ENCODE results near the gene ZNG1F. TPM values are rescaled to one million over a fixed set of nuclear protein-coding genes. Genes with fewer than 3 reads are reported as not detected.
"Not testable (repeated sequence)": the region's sequence is repeated elsewhere in the genome, so short reads cannot be mapped to it uniquely, and the experiment has no call there.

Gene ZNG1F
- total and polyA plus RNA-seq, 2 of the 4 experiments (the other 2 are of a cell fraction): 3.4 to 6.5 TPM

GRCh38 chr9:41125936-41126335 is 63.2 kb downstream of the ZNG1F start:
- H3K4me1 ChIP-seq (ENCODE audit: control insufficient read depth, insufficient read depth, low read length); dilution Hi-C loops (cut with HindIII; ENCODE audit: low sequenced_read_pairs, unreplicated experiment); H3K14ac ChIP-seq (replicated peaks; ENCODE audit: low read depth, low read length); H3K4ac ChIP-seq (ENCODE audit: low read depth, low read length); BruUV-seq (replicated peaks); H3K18ac ChIP-seq (ENCODE audit: low read depth, low read length); intact Hi-C loops (cut with micrococcal nuclease); H2AFZ ChIP-seq (replicated peaks; ENCODE audit: low read length, poor library complexity); H3K36me3 ChIP-seq (ENCODE audit: control insufficient read depth, insufficient read depth, low read length); CTCF ChIA-PET; H2BK20ac ChIP-seq (ENCODE audit: low read depth, low read length); H3K4me2 ChIP-seq (ENCODE audit: low read depth, low read length); in situ Hi-C loops (cut with MboI; ENCODE audit: low sequenced_read_pairs); H4K20me1 ChIP-seq (ENCODE audit: insufficient read depth, low read length); H3K56ac ChIP-seq (ENCODE audit: extremely low read depth, insufficient read depth, low read length); H2BK5ac ChIP-seq (ENCODE audit: low read depth, low read length, poor library complexity, severe bottlenecking); H3K9me3 ChIP-seq (ENCODE audit: control insufficient read depth, insufficient read depth, low read length); H2BK120ac ChIP-seq (ENCODE audit: low read depth, low read length); H2AK5ac ChIP-seq (ENCODE audit: low read depth, low read length); ATAC-seq (ENCODE audit: low read depth); H3K23ac ChIP-seq (ENCODE audit: low read depth, low read length); H3K9me1 ChIP-seq (ENCODE audit: insufficient read depth, low read length); H4K5ac ChIP-seq (ENCODE audit: low read depth, low read length); POLR2A ChIA-PET (ENCODE audit: unreplicated experiment); H2AK9ac ChIP-seq (replicated peaks; ENCODE audit: low read depth, low read length, poor library complexity); H3K27ac ChIP-seq (ENCODE audit: insufficient read depth, low read length); H3K9ac ChIP-seq (ENCODE audit: low read depth, low read length); H4K8ac ChIP-seq (ENCODE audit: low read depth in 2 of 2, low read length in 2 of 2); H4K91ac ChIP-seq (ENCODE audit: insufficient read depth, low read depth, low read length); H3K79me1 ChIP-seq (ENCODE audit: low read depth in 1 of 2, low read length in 2 of 2); H2BK15ac ChIP-seq (ENCODE audit: low read depth, low read length); H3K4me3 ChIP-seq (ENCODE audit: insufficient read depth, low read depth, low read length); DNase-seq; H3K27me3 ChIP-seq (ENCODE audit: control insufficient read depth, insufficient read depth, low read length): not testable (repeated sequence)
- no CpG with 5 or more reads among the region's 3 CpGs for WGBS, 2 experiments (ENCODE audit: extremely low coverage in 2 of 2, insufficient read length in 1 of 2)

DNA sequence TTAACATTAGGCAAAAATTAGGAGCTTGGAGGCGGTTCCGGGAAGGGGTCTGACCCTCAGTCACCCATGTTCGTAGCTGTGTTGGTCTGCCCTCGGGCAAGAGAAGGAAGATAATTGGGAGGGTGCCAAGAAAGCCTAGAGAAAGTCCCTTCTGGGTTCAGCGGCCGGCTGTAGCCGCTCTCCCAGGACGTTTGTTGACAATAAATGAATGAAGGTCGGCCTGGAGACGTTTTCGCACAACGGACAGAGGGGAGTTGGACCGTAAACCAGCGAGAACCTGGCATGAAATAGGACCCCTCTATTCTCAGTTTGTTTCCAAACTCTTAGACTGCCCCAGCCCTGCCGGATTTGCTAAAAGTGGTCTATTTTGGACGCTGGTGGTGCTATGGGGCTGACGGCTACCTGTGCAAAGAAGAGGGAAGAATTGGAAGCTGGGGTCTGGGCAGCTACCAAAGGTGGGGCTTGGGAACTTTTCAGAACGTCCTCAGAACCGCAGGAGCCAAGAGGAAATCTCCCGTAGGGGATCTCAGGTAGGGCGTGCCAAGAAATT is 63.9 kb downstream of the ZNG1F start:
- H3K18ac ChIP-seq (ENCODE audit: low read depth, low read length); CTCF ChIA-PET; BruUV-seq (replicated peaks): not testable (repeated sequence)

More for the DNA sequence above, 63.9 kb downstream of the ZNG1F start:
- H3K4me2 ChIP-seq (ENCODE audit: low read depth, low read length); H2AK5ac ChIP-seq (ENCODE audit: low read depth, low read length); H2BK15ac ChIP-seq (ENCODE audit: low read depth, low read length); H2BK5ac ChIP-seq (ENCODE audit: low read depth, low read length, poor library complexity, severe bottlenecking); H2AFZ ChIP-seq (replicated peaks; ENCODE audit: low read length, poor library complexity); H3K9me3 ChIP-seq (ENCODE audit: control insufficient read depth, insufficient read depth, low read length); H3K56ac ChIP-seq (ENCODE audit: extremely low read depth, insufficient read depth, low read length); H4K5ac ChIP-seq (ENCODE audit: low read depth, low read length); H3K27ac ChIP-seq (ENCODE audit: insufficient read depth, low read length); DNase-seq; H3K9ac ChIP-seq (ENCODE audit: low read depth, low read length); H3K4me3 ChIP-seq (ENCODE audit: insufficient read depth, low read depth, low read length); H2BK20ac ChIP-seq (ENCODE audit: low read depth, low read length); H3K14ac ChIP-seq (replicated peaks; ENCODE audit: low read depth, low read length); H2AK9ac ChIP-seq (replicated peaks; ENCODE audit: low read depth, low read length, poor library complexity); in situ Hi-C loops (cut with MboI; ENCODE audit: low sequenced_read_pairs); H3K36me3 ChIP-seq (ENCODE audit: control insufficient read depth, insufficient read depth, low read length); POLR2A ChIA-PET (ENCODE audit: unreplicated experiment); H3K9me1 ChIP-seq (ENCODE audit: insufficient read depth, low read length); intact Hi-C loops (cut with micrococcal nuclease); ATAC-seq (ENCODE audit: low read depth); H3K4ac ChIP-seq (ENCODE audit: low read depth, low read length); dilution Hi-C loops (cut with HindIII; ENCODE audit: low sequenced_read_pairs, unreplicated experiment); H4K8ac ChIP-seq (ENCODE audit: low read depth in 2 of 2, low read length in 2 of 2); H4K91ac ChIP-seq (ENCODE audit: insufficient read depth, low read depth, low read length); H3K79me1 ChIP-seq (ENCODE audit: low read depth in 1 of 2, low read length in 2 of 2); H3K27me3 ChIP-seq (ENCODE audit: control insufficient read depth, insufficient read depth, low read length); H4K20me1 ChIP-seq (ENCODE audit: insufficient read depth, low read length); H3K4me1 ChIP-seq (ENCODE audit: control insufficient read depth, insufficient read depth, low read length); H2BK120ac ChIP-seq (ENCODE audit: low read depth, low read length); H3K23ac ChIP-seq (ENCODE audit: low read depth, low read length): not testable (repeated sequence)
- no CpG with 5 or more reads among the region's 21 CpGs for WGBS, 2 experiments (ENCODE audit: extremely low coverage in 2 of 2, insufficient read length in 1 of 2)

Measured in IMR-90 (cell line).